AML-193 (cell line): ENCODE measurements around the gene ITPKB.
"Not testable (repeated sequence)": the region's sequence is repeated elsewhere in the genome, so short reads cannot be mapped to it uniquely, and the experiment has no call there.

ENCODE experiments used
- DNase-seq, 2 experiments: peaks; one replicate each; lab custom pipeline; 2025; lab: John Stamatoyannopoulos, UW

ITPKB gene

DNA sequence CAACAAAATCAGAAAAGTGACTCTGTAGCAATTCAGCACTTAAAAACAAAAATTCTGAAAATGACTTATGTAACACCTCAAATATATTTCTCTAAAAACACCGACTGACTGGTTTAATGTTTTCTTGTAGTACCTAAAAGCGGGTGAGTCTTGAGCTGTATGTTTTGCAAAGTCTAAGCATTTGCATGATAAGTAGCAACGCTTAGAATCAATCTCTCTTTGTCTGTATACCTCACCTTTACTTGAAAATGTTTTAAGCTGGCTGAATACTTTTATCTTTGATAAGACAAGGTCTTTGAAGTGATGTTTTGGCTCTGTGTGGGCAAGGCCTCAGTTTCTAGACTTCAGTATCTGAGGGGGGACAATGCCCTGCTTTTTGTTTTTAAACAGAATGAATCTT is 8.2 kb downstream of the ITPKB start:
- DNase-seq = no peak

- DNase-seq = no peak
These were observed 9.0 kb downstream of the ITPKB start for GRCh38 chr1:226730071-226730470.

DNA sequence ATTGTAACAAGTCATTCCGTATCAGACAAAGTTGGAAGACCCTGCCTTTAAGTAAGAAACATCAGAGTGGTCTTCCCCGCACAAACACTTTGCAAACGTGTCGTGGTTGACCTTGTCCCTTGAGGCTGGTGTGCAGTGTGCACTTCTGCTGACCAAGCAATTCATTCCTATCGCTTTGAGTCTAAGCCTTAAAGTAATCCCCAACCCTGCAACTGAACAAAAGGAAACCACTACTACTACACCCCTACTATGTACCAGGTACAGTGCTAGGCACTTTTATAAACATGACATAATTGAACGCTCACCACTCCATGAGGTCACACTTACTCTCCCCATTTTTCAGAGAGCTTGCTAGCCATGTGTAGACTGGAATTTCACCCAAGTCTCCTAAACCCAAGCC is 10.6 kb downstream of the ITPKB start:
- DNase-seq = no peak

DNA sequence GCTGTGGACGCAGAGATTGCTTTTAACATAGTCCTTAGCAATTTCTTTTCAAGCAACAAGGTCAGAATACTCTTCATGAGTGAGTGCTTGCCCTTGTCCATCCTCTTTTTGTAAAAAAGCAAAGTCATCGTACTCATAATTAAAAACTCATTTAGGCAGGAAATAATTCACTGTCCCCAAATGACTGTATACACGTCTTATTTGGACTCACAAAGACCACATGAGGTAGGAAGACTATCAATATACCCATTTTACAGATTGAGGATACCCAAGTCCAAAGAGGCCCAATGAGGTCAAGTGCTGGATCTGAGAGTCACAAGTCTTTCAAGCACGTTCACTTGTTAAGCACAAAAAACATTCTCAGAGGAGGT is 13.2 kb downstream of the ITPKB start:
- DNase-seq = no peak

DNA sequence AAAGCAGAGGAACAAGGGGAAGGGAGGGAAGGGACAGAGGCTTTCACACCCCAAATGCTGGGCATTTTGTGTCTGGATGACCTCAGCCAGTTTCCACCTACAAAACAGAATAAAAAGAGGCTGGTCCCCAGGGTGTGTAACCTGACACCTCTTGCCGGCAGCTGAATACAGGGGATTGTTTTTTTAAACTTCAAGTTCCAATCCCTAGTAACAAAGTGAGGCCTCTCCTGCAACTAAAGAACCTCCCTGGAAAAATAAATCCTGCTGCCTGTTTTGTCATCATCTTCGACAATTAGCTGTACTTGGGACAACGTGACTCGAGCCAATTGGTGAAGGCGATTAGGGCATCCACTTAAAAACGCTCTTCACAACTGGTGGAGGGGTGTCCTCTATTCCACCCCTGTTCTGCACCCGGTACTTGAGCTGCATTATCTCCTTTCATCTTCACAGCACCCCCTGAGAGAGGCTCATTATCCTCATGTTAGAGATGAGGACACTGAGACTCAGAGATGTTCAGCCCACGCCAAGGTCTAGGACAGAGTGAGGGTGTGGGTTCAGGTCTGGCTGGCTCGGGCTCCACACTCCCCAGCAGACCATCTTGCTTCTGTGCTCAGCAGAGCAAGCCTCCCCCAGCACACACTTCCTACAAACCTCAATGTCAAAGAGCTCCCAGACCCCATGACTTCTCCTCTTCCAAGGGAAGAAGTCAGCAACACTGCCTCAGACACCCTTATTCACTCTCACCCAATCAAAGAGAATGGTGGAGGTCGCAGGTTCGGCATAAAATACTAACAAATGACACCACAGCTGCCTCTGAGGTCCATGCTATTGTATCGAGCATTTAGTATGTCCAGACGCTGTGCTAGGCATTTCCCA is 15.2 kb downstream of the ITPKB start:
- no peak for DNase-seq

DNA sequence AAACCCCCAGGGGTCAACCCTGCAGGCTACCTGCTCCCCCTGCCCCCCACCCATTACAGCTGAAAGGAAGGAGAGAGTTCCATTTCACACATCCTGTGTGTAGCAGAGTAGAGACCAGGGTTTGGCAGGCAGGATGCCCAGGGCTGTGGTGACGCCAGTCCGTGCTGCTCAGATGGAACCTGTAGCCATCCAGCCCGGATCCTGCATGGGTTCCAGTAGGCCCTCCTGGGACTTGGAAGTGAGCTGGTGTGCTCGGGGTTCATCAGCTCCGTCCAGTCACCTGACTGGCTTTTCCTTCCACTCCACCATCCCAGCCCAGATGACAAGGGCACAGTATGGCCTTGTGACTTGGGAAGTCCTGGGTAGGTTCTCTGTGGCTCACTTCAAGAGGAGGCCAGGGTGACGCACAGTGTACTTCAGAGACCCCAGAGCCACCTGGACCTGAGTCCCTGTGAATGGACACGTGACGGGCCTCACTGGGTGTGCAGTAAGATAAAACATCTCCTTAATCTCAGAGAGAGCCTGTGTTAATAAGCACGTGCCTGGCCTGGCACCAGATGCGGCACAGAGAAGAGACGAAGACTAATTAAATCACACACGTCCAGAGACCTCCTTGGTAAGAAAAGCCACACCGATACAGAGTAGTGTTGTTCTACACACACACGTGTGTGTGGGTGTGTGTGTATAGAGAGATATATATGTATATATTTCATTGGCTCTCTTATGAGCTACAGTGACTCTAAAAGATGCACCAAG is 16.0 kb downstream of the ITPKB start:
- DNase-seq = no peak

- no peak for DNase-seq
These were observed 16.7 kb downstream of the ITPKB start for GRCh38 chr1:226722240-226722900.

DNA sequence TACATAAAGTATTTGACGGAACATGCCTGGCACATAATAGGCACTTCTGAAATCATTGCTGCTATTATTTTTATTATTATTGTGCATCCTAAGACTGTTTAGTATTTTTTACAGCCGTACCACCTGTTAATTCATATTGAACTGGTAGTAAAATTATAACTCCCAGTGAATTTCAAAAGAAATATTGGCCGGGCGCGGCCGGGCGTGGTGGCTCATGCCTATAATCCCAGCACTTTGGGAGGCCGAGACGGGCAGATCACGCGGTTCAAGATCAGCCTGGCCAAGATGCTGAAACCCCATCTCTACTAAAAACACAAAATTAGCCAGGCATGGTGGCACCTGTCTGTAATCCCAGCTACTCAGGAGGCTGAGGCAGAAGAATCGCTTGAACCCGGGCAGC is 18.5 kb downstream of the ITPKB start:
- DNase-seq = not testable (repeated sequence)

DNA sequence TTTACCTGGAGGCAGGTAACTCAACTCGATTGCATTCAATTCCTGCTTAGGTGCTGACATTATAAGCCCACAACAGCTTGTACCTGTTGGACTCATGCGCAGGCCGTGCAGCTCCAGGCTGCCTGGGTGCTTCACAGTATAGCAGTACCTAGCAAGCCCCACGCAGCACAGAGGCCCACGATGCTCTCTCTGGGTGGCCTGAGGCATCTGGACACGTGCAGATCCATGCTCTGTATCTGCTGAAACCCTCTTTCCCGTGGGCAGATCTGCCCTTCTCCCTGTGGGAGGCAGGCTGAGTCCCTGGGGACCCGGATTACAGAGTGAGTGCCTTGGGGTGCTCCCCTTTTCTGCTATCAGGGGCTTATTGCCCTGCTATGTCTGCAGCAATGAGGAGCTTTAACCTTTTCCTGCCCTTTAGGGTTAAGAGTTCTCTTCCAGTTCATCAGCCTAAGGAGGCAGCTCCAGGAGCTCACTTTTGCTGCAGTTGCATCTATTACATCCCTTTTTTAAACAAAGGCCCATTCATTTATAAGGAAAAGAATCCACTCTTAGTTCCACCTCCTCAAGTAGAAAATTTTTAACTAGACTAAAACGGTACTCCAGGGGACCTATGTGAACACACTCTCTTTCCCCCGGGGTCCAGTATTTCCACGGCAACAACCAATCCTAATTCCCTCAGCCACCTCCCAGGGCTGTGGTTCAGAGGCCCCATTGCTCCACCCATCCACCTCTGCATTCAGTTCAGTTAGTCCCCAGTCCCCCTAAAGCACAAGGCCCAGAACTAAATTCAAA is 19.3 kb downstream of the ITPKB start:
- no peak for DNase-seq

- DNase-seq = peak; percentile 91 to 95
These were observed 21.7 kb downstream of the ITPKB start for GRCh38 chr1:226717256-226717909.

GRCh38 chr1:226716577-226716976 is 22.5 kb downstream of the ITPKB start:
- no peak for DNase-seq

DNA sequence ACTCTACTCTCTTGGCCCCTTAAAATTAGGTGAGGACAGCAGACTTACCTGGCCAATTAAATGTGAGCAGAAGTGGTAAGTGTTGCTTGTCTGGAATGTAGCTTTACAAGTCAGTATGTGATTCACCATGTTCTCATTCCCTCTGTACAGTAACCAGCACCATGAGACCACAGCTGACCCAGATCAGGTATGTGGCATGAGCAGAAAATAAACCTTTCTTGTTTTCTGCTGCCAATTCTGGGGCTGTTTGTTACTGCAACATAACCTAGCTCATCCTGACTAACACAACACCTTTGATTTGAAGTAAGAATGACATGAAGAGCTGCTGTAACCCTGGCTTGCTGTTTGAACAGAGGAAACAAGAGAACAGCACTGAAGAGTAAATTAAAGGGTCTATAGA is 24.9 kb downstream of the ITPKB start:
- no peak for DNase-seq

- DNase-seq = no peak
These were observed 26.2 kb downstream of the ITPKB start for GRCh38 chr1:226712742-226713419.

GRCh38 chr1:226711976-226712741 is 26.9 kb downstream of the ITPKB start:
- no peak for DNase-seq

GRCh38 chr1:226710501-226710900 is 28.6 kb downstream of the ITPKB start:
- DNase-seq = no peak

DNA sequence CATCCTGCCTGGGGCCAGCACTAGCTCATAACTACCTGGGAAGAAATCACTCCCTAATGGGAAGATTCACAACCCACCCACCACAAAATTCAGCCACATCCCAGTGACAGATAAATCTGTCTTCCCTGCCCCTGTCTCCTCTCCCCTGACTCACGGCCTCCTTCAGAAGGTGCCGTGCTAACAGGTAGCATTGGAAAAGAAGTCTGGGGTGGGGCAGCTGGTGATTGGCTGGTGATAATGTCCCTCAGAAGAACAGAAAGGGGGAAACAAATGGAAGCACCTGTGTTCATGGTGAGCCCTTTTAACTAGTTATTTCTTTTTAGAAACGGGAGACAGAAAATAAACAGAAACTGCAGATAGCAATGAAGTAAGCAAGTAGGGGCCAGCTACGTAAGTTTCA is 29.1 kb downstream of the ITPKB start:
- DNase-seq = no peak

DNA sequence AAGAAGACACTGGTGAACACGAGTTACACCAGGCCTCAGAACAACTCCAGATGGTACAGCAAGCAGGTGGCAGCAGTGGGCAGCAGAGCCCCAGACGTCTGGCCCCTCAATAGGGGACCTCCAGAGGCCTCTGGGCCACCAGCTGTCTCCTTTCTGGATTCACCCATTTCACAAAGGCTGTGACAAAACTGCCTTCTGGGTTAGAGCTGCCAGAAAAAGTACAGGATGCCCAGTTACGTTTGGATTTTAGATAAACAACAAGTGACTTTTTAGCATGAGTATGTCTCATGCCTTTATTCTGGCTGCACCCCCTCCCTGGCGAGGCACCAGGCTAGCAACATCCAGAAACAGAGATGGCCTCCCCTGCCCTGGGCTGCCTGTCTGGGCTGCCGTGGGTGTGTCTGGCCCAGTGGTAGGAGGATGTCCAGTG is 30.1 kb downstream of the ITPKB start:
- DNase-seq = no peak

DNA sequence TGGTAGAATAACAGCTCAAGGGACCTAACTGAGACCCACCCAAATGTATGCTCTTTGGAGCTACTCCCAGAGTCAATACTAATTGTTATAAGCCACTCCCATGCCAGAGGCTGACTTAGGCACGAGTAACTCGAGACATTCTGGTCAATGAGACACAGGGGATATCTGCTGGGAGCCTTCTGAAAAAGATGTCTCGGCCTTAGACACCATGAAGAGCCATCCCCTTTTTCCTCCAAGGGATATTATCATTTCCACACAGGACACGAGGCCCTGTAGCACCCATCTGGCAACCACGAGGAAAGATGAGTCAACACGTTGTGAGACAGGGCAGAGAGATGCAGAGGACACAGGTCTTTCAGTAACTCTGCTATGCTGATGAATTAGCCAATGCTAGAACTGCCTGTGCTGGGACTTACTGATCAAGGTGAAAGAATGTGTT is 30.7 kb downstream of the ITPKB start:
- DNase-seq = no peak

GRCh38 chr1:226706684-226707083 is 32.4 kb downstream of the ITPKB start:
- no peak for DNase-seq
